Endometrium (tissue), 2 donors: ENCODE results near the gene TFPI2.

Experiments used
- FAIRE-seq: peaks from 2 replicates; lab custom pipeline; 2012; peaks lifted over from hg19 to GRCh38; lab: Jason Lieb, UNC
- donor health status: control.
- donor health status: control.

The TFPI2 gene

GRCh38 chr7:93906267-93906666, 15.7 kb upstream of the TFPI2 start, which contains the start of gene GNGT1:
GNGT1 (plus strand) TSS chr7:93906567; CDS start chr7:93906747, 180 bp downstream.
- FAIRE-seq, result no peak

- no peak for FAIRE-seq
Observed at GRCh38 chr7:93902777-93903423, 12.3 kb upstream of the TFPI2 start.

- no peak for FAIRE-seq
Observed at GRCh38 chr7:93897680-93898079, 7.1 kb upstream of the TFPI2 start.

GRCh38 chr7:93895859-93896600, 5.5 kb upstream of the TFPI2 start:
- FAIRE-seq, result no peak

- no peak for FAIRE-seq
Observed at GRCh38 chr7:93894966-93895640, 4.5 kb upstream of the TFPI2 start.

GRCh38 chr7:93894426-93894825, 3.9 kb upstream of the TFPI2 start:
- FAIRE-seq, result no peak

GRCh38 chr7:93890041-93890463, 501 bp downstream of the TFPI2 start:
- no peak for FAIRE-seq

- no peak for FAIRE-seq
Observed at GRCh38 chr7:93889261-93889660, 1.3 kb downstream of the TFPI2 start.

GRCh38 chr7:93884541-93884940, 6.0 kb downstream of the TFPI2 start:
- no peak for FAIRE-seq

GRCh38 chr7:93883917-93884345, 6.6 kb downstream of the TFPI2 start:
- FAIRE-seq, result no peak

GRCh38 chr7:93883078-93883916, 7.3 kb downstream of the TFPI2 start:
- no peak for FAIRE-seq

- FAIRE-seq, result no peak
Observed at GRCh38 chr7:93882468-93882867, 8.1 kb downstream of the TFPI2 start.

- no peak for FAIRE-seq
Observed at GRCh38 chr7:93879356-93879755, 11.2 kb downstream of the TFPI2 start.

- no peak for FAIRE-seq
Observed at GRCh38 chr7:93877742-93878141, 12.8 kb downstream of the TFPI2 start.

- FAIRE-seq, result no peak
Observed at GRCh38 chr7:93873998-93874574, 16.5 kb downstream of the TFPI2 start.

GRCh38 chr7:93866886-93867285, 23.7 kb downstream of the TFPI2 start:
- FAIRE-seq, result no peak

GRCh38 chr7:93862651-93863050, 27.9 kb downstream of the TFPI2 start:
- no peak for FAIRE-seq

- FAIRE-seq, result no peak
Observed at GRCh38 chr7:93861325-93861949, 29.1 kb downstream of the TFPI2 start.

- FAIRE-seq, result no peak
Observed at GRCh38 chr7:93860261-93860660, 30.3 kb downstream of the TFPI2 start.

GRCh38 chr7:93858857-93859256, 31.7 kb downstream of the TFPI2 start:
- FAIRE-seq, result no peak

- FAIRE-seq, result no peak
Observed at GRCh38 chr7:93856323-93856722, 34.2 kb downstream of the TFPI2 start.
